WTC11 (cell line): ENCODE data around the gene PTPRO. TPM values are rescaled to one million over a fixed set of nuclear protein-coding genes. Genes with fewer than 3 reads are reported as not detected.

Experiments used
- ATAC-seq: fragments of 200-7000 bp; cut with Tn5 transposase; 2 replicates; pipeline ENCODE4 v1.10.0; 2021; ENCODE audit warnings: mild to moderate bottlenecking, moderate library complexity
- CTCF ChIA-PET: fragments of 300-600 bp; sonication (Branson Sonifier 250); formaldehyde crosslinking; loops from one replicate; lab custom pipeline; 2021; ENCODE audit warnings: antibody characterized with exemption; lab: Charles Lee
- POLR2A ChIA-PET: fragments of 350-600 bp; sonication (Branson Sonifier 250); formaldehyde crosslinking; loops from one replicate; lab custom pipeline; 2021; ENCODE audit warnings: antibody characterized with exemption; lab: Charles Lee
- DNase-seq: peaks from one replicate; pipeline ENCODE4 v3.0.0; 2021; ENCODE audit warnings: low spot score
- H3K27ac Mint-ChIP-seq: 2 replicates; pipeline ENCODE4 v1.8.0; 2021; ENCODE audit warnings: mixed read lengths
- H3K27me3 Mint-ChIP-seq: 2 replicates; pipeline ENCODE4 v1.8.0; 2021; ENCODE audit warnings: low read depth, mild to moderate bottlenecking, moderate library complexity, mixed read lengths
- H3K36me3 Mint-ChIP-seq: 2 replicates; pipeline ENCODE4 v1.8.0; 2021; ENCODE audit warnings: mixed read lengths
- H3K4me1 Mint-ChIP-seq: 2 replicates; pipeline ENCODE4 v1.8.0; 2022; ENCODE audit warnings: mixed read lengths
- H3K4me3 Mint-ChIP-seq: 2 replicates; pipeline ENCODE4 v1.8.0; 2021; ENCODE audit warnings: mild to moderate bottlenecking, moderate library complexity, mixed read lengths
- H3K9me3 Mint-ChIP-seq: 2 replicates; pipeline ENCODE4 v1.8.0; 2021; ENCODE audit warnings: mixed read lengths
- CREB1 ChIP-seq: sonication (generic); formaldehyde crosslinking; IDR thresholded peaks from 2 replicates; pipeline ENCODE4 v1.8.0; 2023; ENCODE audit warnings: mild to moderate bottlenecking, missing genetic modification reagents
- ELF4 ChIP-seq: sonication (generic); formaldehyde crosslinking; IDR thresholded peaks from 2 replicates; pipeline ENCODE4 v1.8.1; 2022; ENCODE audit warnings: low read depth, mild to moderate bottlenecking, moderate library complexity, missing genetic modification reagents
- EMX1 ChIP-seq: fragments of 250-450 bp; sonication (Bioruptor Pico); IDR thresholded peaks from 2 replicates; pipeline ENCODE4 v1.8.0; 2021; ENCODE audit warnings: mild to moderate bottlenecking
- ESRRA ChIP-seq: sonication (generic); formaldehyde crosslinking; IDR thresholded peaks from 2 replicates; pipeline ENCODE4 v1.8.1; 2022; ENCODE audit warnings: mild to moderate bottlenecking, missing genetic modification reagents, borderline replicate concordance
- ETV6 ChIP-seq: sonication (generic); formaldehyde crosslinking; IDR thresholded peaks from 2 replicates; pipeline ENCODE4 v1.8.1; 2022; ENCODE audit warnings: mild to moderate bottlenecking, missing genetic modification reagents
- FOXK1 ChIP-seq: sonication (generic); formaldehyde crosslinking; IDR thresholded peaks from 2 replicates; pipeline ENCODE4 v1.8.0; 2022; ENCODE audit warnings: mild to moderate bottlenecking, moderate library complexity, missing genetic modification reagents
- JAZF1 ChIP-seq: fragments of 250-450 bp; sonication (Bioruptor Pico); IDR thresholded peaks from 2 replicates; pipeline ENCODE4 v1.9.0; 2021; ENCODE audit warnings: moderate library complexity, mild to moderate bottlenecking, inconsistent platforms
- KAT7 ChIP-seq: sonication (generic); formaldehyde crosslinking; IDR thresholded peaks from 2 replicates; pipeline ENCODE4 v1.8.1; 2023; ENCODE audit warnings: missing genetic modification reagents, mild to moderate bottlenecking, borderline replicate concordance
- MXD4 ChIP-seq: fragments of 250-450 bp; sonication (Bioruptor Pico); IDR thresholded peaks from 2 replicates; pipeline ENCODE4 v1.8.0; 2021; ENCODE audit warnings: mild to moderate bottlenecking, moderate library complexity, borderline replicate concordance
- NFATC4 ChIP-seq: fragments of 250-450 bp; sonication (Bioruptor Pico); IDR thresholded peaks from 2 replicates; pipeline ENCODE4 v1.9.0; 2021; ENCODE audit warnings: mild to moderate bottlenecking
- NR2C2 ChIP-seq: sonication (generic); formaldehyde crosslinking; IDR thresholded peaks from 2 replicates; pipeline ENCODE4 v1.8.0; 2022; ENCODE audit warnings: mild to moderate bottlenecking, missing genetic modification reagents
- NR3C1 ChIP-seq: sonication (generic); formaldehyde crosslinking; conservative IDR thresholded peaks from 2 replicates; pipeline ENCODE4 v1.8.1; 2023; ENCODE audit warnings: low read depth, mild to moderate bottlenecking, missing genetic modification reagents
- OVOL2 ChIP-seq: fragments of 250-450 bp; sonication (Bioruptor Pico); IDR thresholded peaks from 2 replicates; pipeline ENCODE4 v1.9.0; 2021; ENCODE audit warnings: mild to moderate bottlenecking, borderline replicate concordance
- SOX15 ChIP-seq: fragments of 250-450 bp; sonication (Bioruptor Pico); IDR thresholded peaks from 2 replicates; pipeline ENCODE4 v1.9.0; 2021; ENCODE audit warnings: mild to moderate bottlenecking
- SP1 ChIP-seq: sonication (generic); formaldehyde crosslinking; conservative IDR thresholded peaks from 2 replicates; pipeline ENCODE4 v1.8.1; 2022; ENCODE audit warnings: missing genetic modification reagents
- TCF7 ChIP-seq: sonication (generic); formaldehyde crosslinking; IDR thresholded peaks from 2 replicates; pipeline ENCODE4 v1.8.0; 2022; ENCODE audit warnings: mild to moderate bottlenecking, low read depth, missing genetic modification reagents, moderate library complexity
- TEAD1 ChIP-seq: sonication (generic); formaldehyde crosslinking; IDR thresholded peaks from 2 replicates; pipeline ENCODE4 v1.8.0; 2022; ENCODE audit warnings: mild to moderate bottlenecking, missing genetic modification reagents
- ZNF263 ChIP-seq: sonication (generic); formaldehyde crosslinking; IDR thresholded peaks from 2 replicates; pipeline ENCODE4 v1.8.1; 2022; ENCODE audit warnings: low read depth, mild to moderate bottlenecking, moderate library complexity, missing genetic modification reagents
- total RNA-seq: library from RNA; stranded (reverse); gene quantifications from 3 replicates; pipeline ENCODE4 v1.2.3, GENCODE V29; 2021
- TF ChIP-seq, protein P1 (sequence below): sonication (generic); formaldehyde crosslinking; IDR thresholded peaks from 2 replicates; pipeline ENCODE4 v1.8.1; 2023; ENCODE audit warnings: mild to moderate bottlenecking, missing genetic modification reagents, moderate library complexity
- TF ChIP-seq, protein P2 (sequence below): sonication (generic); formaldehyde crosslinking; IDR thresholded peaks from 2 replicates; pipeline ENCODE4 v1.8.1; 2022; ENCODE audit warnings: mild to moderate bottlenecking, missing genetic modification reagents, moderate library complexity, borderline replicate concordance
- TF ChIP-seq, protein P3 (sequence below): sonication (generic); formaldehyde crosslinking; IDR thresholded peaks from 2 replicates; pipeline ENCODE4 v1.8.0; 2022; ENCODE audit warnings: mild to moderate bottlenecking, missing genetic modification reagents
- TF ChIP-seq, protein P4 (sequence below): sonication (generic); formaldehyde crosslinking; conservative IDR thresholded peaks from 2 replicates; pipeline ENCODE4 v1.8.1; 2022; ENCODE audit warnings: mild to moderate bottlenecking, missing genetic modification reagents
- TF ChIP-seq, protein P5 (sequence below): fragments of 250-450 bp; sonication (Bioruptor Pico); IDR thresholded peaks from 2 replicates; pipeline ENCODE4 v2.1.2; 2022; ENCODE audit warnings: mild to moderate bottlenecking, moderate library complexity
- TF ChIP-seq, protein P6 (sequence below): sonication (generic); formaldehyde crosslinking; IDR thresholded peaks from 2 replicates; pipeline ENCODE4 v1.8.0; 2023; ENCODE audit warnings: mild to moderate bottlenecking, missing genetic modification reagents
- TF ChIP-seq, protein P7 (sequence below): sonication (generic); formaldehyde crosslinking; IDR thresholded peaks from 2 replicates; pipeline ENCODE4 v1.8.0; 2022; ENCODE audit warnings: mild to moderate bottlenecking, missing genetic modification reagents

The PTPRO gene
- total RNA-seq, 1 experiment from 2014 or later = 1.1 TPM

DNA sequence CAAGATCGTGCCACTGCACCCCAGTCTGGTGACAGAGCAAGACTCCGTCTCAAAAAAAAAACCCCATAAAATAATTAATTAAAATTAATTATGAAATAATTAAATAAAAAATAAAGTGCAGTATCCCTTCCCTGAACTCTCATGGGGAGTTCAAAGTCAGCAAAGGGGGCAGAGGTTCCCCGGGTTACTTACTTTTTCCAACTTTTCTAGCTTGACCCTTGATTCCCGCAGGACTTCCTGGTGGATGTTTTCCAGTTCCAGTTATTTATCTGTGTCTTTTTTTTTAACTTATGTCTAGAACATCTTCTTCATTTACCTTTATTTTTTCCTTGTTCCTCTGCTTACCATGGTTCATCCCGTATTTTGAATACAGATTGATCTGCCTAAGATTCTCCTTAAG is 269.5 kb downstream of the PTPRO start:
- DNase-seq (no peak), ATAC-seq (no peak)
- Mint-ChIP-seq H3K36me3 (no peaks in the 10 kb centered on the region), H3K27me3 (peaks cover 5% of the 10 kb centered on the region), H3K27ac (no peak overlapping the region; the same call in 1 of the 2 replicates), H3K9me3 (no peaks in the 10 kb centered on the region), H3K4me3 (no peak overlapping the region), H3K4me1 (peaks cover 17% of the 10 kb centered on the region)
- TF ChIP-seq CREB1 (no peak), KAT7 (CRISPR knock-in tag) (no peak), NR2C2 (CRISPR knock-in tag) (no peak), MXD4 (CRISPR knock-in tag) (no peak), OVOL2 (CRISPR knock-in tag) (no peak), SOX15 (CRISPR knock-in tag) (no peak), NR3C1 (CRISPR knock-in tag) (no peak), NFATC4 (CRISPR knock-in tag) (no peak), ETV6 (CRISPR knock-in tag) (no peak), TEAD1 (CRISPR knock-in tag) (no peak)
- TF ChIP-seq, protein P1, sequence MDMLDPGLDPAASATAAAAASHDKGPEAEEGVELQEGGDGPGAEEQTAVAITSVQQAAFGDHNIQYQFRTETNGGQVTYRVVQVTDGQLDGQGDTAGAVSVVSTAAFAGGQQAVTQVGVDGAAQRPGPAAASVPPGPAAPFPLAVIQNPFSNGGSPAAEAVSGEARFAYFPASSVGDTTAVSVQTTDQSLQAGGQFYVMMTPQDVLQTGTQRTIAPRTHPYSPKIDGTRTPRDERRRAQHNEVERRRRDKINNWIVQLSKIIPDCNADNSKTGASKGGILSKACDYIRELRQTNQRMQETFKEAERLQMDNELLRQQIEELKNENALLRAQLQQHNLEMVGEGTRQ = no peak
- POLR2A ChIA-PET = no interaction called here
- CTCF ChIA-PET = interaction anchor here (1.4 to 2.3 kb wide), 3 partner anchors 264 to 267 kb away, joined by 4 to 19 read pairs (median 5); no protein-coding TSS in a partner anchor

DNA sequence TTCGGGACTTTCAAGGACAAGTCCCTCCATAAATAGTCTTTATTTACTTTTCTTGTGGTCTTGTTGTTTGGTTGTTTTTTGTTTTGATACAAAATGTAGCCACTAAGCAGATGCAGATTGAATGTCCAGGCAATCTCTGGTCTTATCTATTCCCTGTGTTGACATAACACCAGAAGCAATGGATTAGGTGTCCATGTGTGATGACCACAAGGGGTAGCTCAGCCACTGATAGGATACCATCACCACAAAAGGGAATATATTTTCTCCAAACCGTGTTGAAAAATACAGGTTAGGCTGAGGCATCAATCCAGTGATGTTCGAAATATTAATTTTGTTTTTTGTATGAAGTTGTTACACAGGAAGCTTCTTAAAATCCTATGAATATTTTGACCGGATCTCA is 270.6 kb downstream of the PTPRO start:
- TF ChIP-seq ZNF263 (CRISPR knock-in tag) (no peak), ELF4 (CRISPR knock-in tag) (no peak), JAZF1 (CRISPR knock-in tag) (no peak), SOX15 (CRISPR knock-in tag) (no peak), EMX1 (CRISPR knock-in tag) (no peak), SP1 (CRISPR knock-in tag) (no peak), MXD4 (CRISPR knock-in tag) (no peak), FOXK1 (no peak), CREB1 (no peak)
- TF ChIP-seq, protein P2, sequence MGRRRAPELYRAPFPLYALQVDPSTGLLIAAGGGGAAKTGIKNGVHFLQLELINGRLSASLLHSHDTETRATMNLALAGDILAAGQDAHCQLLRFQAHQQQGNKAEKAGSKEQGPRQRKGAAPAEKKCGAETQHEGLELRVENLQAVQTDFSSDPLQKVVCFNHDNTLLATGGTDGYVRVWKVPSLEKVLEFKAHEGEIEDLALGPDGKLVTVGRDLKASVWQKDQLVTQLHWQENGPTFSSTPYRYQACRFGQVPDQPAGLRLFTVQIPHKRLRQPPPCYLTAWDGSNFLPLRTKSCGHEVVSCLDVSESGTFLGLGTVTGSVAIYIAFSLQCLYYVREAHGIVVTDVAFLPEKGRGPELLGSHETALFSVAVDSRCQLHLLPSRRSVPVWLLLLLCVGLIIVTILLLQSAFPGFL (CRISPR knock-in tag) = no peak
- no peak for DNase-seq
- no peak for ATAC-seq
- H3K4me1 Mint-ChIP-seq = peaks cover 17% of the 10 kb centered on the region
- no peak overlapping the region for H3K4me3 Mint-ChIP-seq
- ChIA-PET CTCF (interaction anchor here (0.6 to 1.8 kb wide), 3 partner anchors 8 to 265 kb away, joined by 4 to 5 read pairs (median 4); no protein-coding TSS in a partner anchor), POLR2A (no interaction called here)
- H3K9me3 Mint-ChIP-seq = no peaks in the 10 kb centered on the region
- no peaks in the 10 kb centered on the region for H3K36me3 Mint-ChIP-seq
- peaks cover 5% of the 10 kb centered on the region for H3K27me3 Mint-ChIP-seq
- no peak overlapping the region for H3K27ac Mint-ChIP-seq

DNA sequence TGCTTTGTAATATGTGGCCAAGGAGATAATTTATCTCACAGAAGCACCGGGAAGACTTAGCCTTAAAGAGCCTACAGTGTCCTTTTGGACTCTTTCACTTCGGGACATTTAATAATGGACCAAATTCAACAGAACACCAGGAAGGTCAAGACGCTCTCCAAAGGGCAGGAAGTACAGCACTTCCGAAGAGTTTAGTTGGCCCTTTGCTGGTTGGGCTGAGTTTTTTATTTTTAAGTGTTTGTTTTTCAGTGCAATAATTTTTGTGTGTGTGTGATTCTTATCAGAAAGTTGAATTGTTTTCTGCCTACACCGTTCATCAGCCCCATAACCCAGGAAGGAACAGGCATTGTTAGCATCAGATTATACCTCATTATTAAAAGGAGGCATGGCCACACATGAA is 273.9 kb downstream of the PTPRO start:
- H3K9me3 Mint-ChIP-seq = no peaks in the 10 kb centered on the region
- POLR2A ChIA-PET = no interaction called here
- H3K4me1 Mint-ChIP-seq = peaks cover 9% of the 10 kb centered on the region
- H3K4me3 Mint-ChIP-seq = no peak overlapping the region
- no peaks in the 10 kb centered on the region for H3K36me3 Mint-ChIP-seq
- H3K27me3 Mint-ChIP-seq = no peaks in the 10 kb centered on the region
- no peak for DNase-seq
- no peak overlapping the region for H3K27ac Mint-ChIP-seq
- ATAC-seq = no peak
- CTCF ChIA-PET = no interaction called here
- TF ChIP-seq ESRRA (CRISPR knock-in tag) (no peak), CREB1 (no peak), TCF7 (CRISPR knock-in tag) (no peak)
- TF ChIP-seq, protein P3, sequence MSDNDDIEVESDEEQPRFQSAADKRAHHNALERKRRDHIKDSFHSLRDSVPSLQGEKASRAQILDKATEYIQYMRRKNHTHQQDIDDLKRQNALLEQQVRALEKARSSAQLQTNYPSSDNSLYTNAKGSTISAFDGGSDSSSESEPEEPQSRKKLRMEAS = no peak
- TF ChIP-seq, protein P4, sequence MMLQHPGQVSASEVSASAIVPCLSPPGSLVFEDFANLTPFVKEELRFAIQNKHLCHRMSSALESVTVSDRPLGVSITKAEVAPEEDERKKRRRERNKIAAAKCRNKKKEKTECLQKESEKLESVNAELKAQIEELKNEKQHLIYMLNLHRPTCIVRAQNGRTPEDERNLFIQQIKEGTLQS (CRISPR knock-in tag) = no peak
- TF ChIP-seq, protein P5, sequence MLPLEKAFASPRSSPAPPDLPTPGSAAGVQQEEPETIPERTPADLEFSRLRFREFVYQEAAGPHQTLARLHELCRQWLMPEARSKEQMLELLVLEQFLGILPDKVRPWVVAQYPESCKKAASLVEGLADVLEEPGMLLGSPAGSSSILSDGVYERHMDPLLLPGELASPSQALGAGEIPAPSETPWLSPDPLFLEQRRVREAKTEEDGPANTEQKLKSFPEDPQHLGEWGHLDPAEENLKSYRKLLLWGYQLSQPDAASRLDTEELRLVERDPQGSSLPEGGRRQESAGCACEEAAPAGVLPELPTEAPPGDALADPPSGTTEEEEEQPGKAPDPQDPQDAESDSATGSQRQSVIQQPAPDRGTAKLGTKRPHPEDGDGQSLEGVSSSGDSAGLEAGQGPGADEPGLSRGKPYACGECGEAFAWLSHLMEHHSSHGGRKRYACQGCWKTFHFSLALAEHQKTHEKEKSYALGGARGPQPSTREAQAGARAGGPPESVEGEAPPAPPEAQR (CRISPR knock-in tag) = no peak
- TF ChIP-seq, protein P6, sequence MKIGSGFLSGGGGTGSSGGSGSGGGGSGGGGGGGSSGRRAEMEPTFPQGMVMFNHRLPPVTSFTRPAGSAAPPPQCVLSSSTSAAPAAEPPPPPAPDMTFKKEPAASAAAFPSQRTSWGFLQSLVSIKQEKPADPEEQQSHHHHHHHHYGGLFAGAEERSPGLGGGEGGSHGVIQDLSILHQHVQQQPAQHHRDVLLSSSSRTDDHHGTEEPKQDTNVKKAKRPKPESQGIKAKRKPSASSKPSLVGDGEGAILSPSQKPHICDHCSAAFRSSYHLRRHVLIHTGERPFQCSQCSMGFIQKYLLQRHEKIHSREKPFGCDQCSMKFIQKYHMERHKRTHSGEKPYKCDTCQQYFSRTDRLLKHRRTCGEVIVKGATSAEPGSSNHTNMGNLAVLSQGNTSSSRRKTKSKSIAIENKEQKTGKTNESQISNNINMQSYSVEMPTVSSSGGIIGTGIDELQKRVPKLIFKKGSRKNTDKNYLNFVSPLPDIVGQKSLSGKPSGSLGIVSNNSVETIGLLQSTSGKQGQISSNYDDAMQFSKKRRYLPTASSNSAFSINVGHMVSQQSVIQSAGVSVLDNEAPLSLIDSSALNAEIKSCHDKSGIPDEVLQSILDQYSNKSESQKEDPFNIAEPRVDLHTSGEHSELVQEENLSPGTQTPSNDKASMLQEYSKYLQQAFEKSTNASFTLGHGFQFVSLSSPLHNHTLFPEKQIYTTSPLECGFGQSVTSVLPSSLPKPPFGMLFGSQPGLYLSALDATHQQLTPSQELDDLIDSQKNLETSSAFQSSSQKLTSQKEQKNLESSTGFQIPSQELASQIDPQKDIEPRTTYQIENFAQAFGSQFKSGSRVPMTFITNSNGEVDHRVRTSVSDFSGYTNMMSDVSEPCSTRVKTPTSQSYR (CRISPR knock-in tag) = no peak
- TF ChIP-seq, protein P7, sequence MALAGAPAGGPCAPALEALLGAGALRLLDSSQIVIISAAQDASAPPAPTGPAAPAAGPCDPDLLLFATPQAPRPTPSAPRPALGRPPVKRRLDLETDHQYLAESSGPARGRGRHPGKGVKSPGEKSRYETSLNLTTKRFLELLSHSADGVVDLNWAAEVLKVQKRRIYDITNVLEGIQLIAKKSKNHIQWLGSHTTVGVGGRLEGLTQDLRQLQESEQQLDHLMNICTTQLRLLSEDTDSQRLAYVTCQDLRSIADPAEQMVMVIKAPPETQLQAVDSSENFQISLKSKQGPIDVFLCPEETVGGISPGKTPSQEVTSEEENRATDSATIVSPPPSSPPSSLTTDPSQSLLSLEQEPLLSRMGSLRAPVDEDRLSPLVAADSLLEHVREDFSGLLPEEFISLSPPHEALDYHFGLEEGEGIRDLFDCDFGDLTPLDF = no peak
